ENCODE measurements around the gene UBE2I.
"Not testable (repeated sequence)": the region's sequence is repeated elsewhere in the genome, so short reads cannot be mapped to it uniquely, and the experiment has no call there.

The UBE2I gene

GRCh38 chr16:1265826-1266225 lies 43.6 kb upstream of the UBE2I start:
- H3K27ac ChIP-seq (ENCODE audit: low read length), result no peak overlapping the region
- H3K4me2 ChIP-seq (ENCODE audit: insufficient read depth, low read length), result no peak overlapping the region
- no peaks in the 10 kb centered on the region for H3K27me3 ChIP-seq (ENCODE audit: insufficient read depth, low read length, poor library complexity)
- no peak overlapping the region for H2AFZ ChIP-seq (ENCODE audit: low read depth, low read length)
- no peaks in the 10 kb centered on the region for H3K4me1 ChIP-seq (ENCODE audit: insufficient read depth, low read length)
- no peak for ATAC-seq (ENCODE audit: insufficient read depth, low read depth)
- no peaks in the 10 kb centered on the region for H3K9me3 ChIP-seq (ENCODE audit: insufficient read depth, low read length, severe bottlenecking)
- H3K4me3 ChIP-seq (ENCODE audit: low read depth in 1 of 2, low read length in 2 of 2), result no peak overlapping the region
- no peak for DNase-seq
- no peaks in the 10 kb centered on the region for H3K79me2 ChIP-seq (ENCODE audit: insufficient read depth, low read length)
- H4K20me1 ChIP-seq (ENCODE audit: insufficient read depth, low read length), result peaks cover 4% of the 10 kb centered on the region; the same call in 1 of the 2 replicates
- H3K9ac ChIP-seq (ENCODE audit: low read depth, low read length), result no peak overlapping the region
- TF ChIP-seq EZH2 (IDR thresholded peaks at IDR 0.05; ENCODE audit: borderline replicate concordance, low read depth, low read length, severe bottlenecking), result no peak
- no peak for TF ChIP-seq CTCF (IDR thresholded peaks at IDR 0.05; ENCODE audit: borderline replicate concordance, extremely low read depth, low read length, poor library complexity, severe bottlenecking)
- H3K36me3 ChIP-seq (ENCODE audit: insufficient read depth, low read length), result no peaks in the 10 kb centered on the region

- not testable (repeated sequence) for H3K27me3 ChIP-seq (ENCODE audit: insufficient read depth, low read length, poor library complexity); H3K79me2 ChIP-seq (ENCODE audit: insufficient read depth, low read length); H3K36me3 ChIP-seq (ENCODE audit: insufficient read depth, low read length); H2AFZ ChIP-seq (ENCODE audit: low read depth, low read length); ATAC-seq (ENCODE audit: insufficient read depth, low read depth); DNase-seq; H3K4me1 ChIP-seq (ENCODE audit: insufficient read depth, low read length); H3K9me3 ChIP-seq (ENCODE audit: insufficient read depth, low read length, severe bottlenecking); H3K27ac ChIP-seq (ENCODE audit: low read length); H3K9ac ChIP-seq (ENCODE audit: low read depth, low read length); H3K4me3 ChIP-seq (ENCODE audit: low read depth in 1 of 2, low read length in 2 of 2); H4K20me1 ChIP-seq (ENCODE audit: insufficient read depth, low read length); H3K4me2 ChIP-seq (ENCODE audit: insufficient read depth, low read length)
These were observed 40.0 kb upstream of the UBE2I start for GRCh38 chr16:1269418-1269817.

- Histone ChIP-seq H3K36me3 (ENCODE audit: insufficient read depth, low read length) (no peaks in the 10 kb centered on the region), H3K4me3 (ENCODE audit: low read depth in 1 of 2, low read length in 2 of 2) (no peak overlapping the region), H2AFZ (ENCODE audit: low read depth, low read length) (no peak overlapping the region), H3K27me3 (ENCODE audit: insufficient read depth, low read length, poor library complexity) (no peaks in the 10 kb centered on the region), H3K79me2 (ENCODE audit: insufficient read depth, low read length) (no peaks in the 10 kb centered on the region), H4K20me1 (ENCODE audit: insufficient read depth, low read length) (no peaks in the 10 kb centered on the region; the same call in 1 of the 2 replicates), H3K9me3 (ENCODE audit: insufficient read depth, low read length, severe bottlenecking) (no peaks in the 10 kb centered on the region), H3K9ac (ENCODE audit: low read depth, low read length) (no peak overlapping the region), H3K27ac (ENCODE audit: low read length) (no peak overlapping the region), H3K4me1 (ENCODE audit: insufficient read depth, low read length) (no peaks in the 10 kb centered on the region), H3K4me2 (ENCODE audit: insufficient read depth, low read length) (no peak overlapping the region)
- DNase-seq (no peak), ATAC-seq (ENCODE audit: insufficient read depth, low read depth) (no peak)
- TF ChIP-seq EZH2 (IDR thresholded peaks at IDR 0.05; ENCODE audit: borderline replicate concordance, low read depth, low read length, severe bottlenecking) (no peak), CTCF (IDR thresholded peaks at IDR 0.05; ENCODE audit: borderline replicate concordance, extremely low read depth, low read length, poor library complexity, severe bottlenecking) (no peak)
These were observed 38.1 kb upstream of the UBE2I start for GRCh38 chr16:1271380-1271723.

- H3K4me2 ChIP-seq (ENCODE audit: insufficient read depth, low read length); H2AFZ ChIP-seq (ENCODE audit: low read depth, low read length); H4K20me1 ChIP-seq (ENCODE audit: insufficient read depth, low read length); H3K27ac ChIP-seq (ENCODE audit: low read length); H3K9ac ChIP-seq (ENCODE audit: low read depth, low read length); H3K27me3 ChIP-seq (ENCODE audit: insufficient read depth, low read length, poor library complexity); H3K4me1 ChIP-seq (ENCODE audit: insufficient read depth, low read length); H3K4me3 ChIP-seq (ENCODE audit: low read depth in 1 of 2, low read length in 2 of 2); H3K36me3 ChIP-seq (ENCODE audit: insufficient read depth, low read length); H3K9me3 ChIP-seq (ENCODE audit: insufficient read depth, low read length, severe bottlenecking); H3K79me2 ChIP-seq (ENCODE audit: insufficient read depth, low read length); ATAC-seq (ENCODE audit: insufficient read depth, low read depth): not testable (repeated sequence)
- peak; percentile 30 for DNase-seq
These were observed 37.6 kb upstream of the UBE2I start for GRCh38 chr16:1271724-1272413.
